Left colon (tissue), 2 donors: ENCODE results near the gene CD80. TPM values are rescaled to one million over a fixed set of nuclear protein-coding genes. Genes with fewer than 3 reads are reported as not detected.
"Not testable (repeated sequence)": the region's sequence is repeated elsewhere in the genome, so short reads cannot be mapped to it uniquely, and the experiment has no call there.

Experiments used
- ATAC-seq: fragments of 200-7000 bp; cut with Tn5 transposase; one replicate; pipeline ENCODE4 v1.9.1; 2020; ENCODE audit warnings: mild to moderate bottlenecking, moderate library complexity
- DNase-seq, 2 donors: peaks; one replicate each; pipeline ENCODE4 v3.0.0-alpha.2; 2020
- intact Hi-C, 2 donors: fragments of 100-400 bp; cut with DNase I in 1 of 2; cut with micrococcal nuclease in 1 of 2; formaldehyde crosslinking; loops; one replicate each; pipeline versions ENCODE4 v1.11.2 to v1.14.0; 2022; cut with DNase I, micrococcal nuclease
- long read RNA-seq: library from polyadenylated mRNA; unstranded; transcript quantifications from one replicate; pipeline ENCODE4 v2.0.0, GENCODE V29; 2021
- total RNA-seq, 2 donors: library from RNA; stranded (reverse); fragmentation: NEBNext Ultra II Directional; extraction: Animal tissue kit (Norgen Biotek cat#: 25700); gene quantifications; one replicate each; pipeline ENCODE4 v1.2.1, GENCODE V29; 2021
- donor health status: DM: no; HTN: no; CAD: no.
- donor health status: DM: yes; HTN: yes; CAD: no.

The CD80 gene
- total RNA-seq: under 1 TPM; 0.40 to 0.98 TPM
- long read RNA-seq: 0 reads

GRCh38 chr3:119559441-119559963 is at the start of gene CD80:
TSS of gene CD80 (minus strand) at chr3:119559614. CDS start at chr3:119557728, 1,886 bp downstream.
- peak; percentile 88 for ATAC-seq
- intact Hi-C loops: no loop called here
- DNase-seq: peak; percentile 56 to 79

DNA sequence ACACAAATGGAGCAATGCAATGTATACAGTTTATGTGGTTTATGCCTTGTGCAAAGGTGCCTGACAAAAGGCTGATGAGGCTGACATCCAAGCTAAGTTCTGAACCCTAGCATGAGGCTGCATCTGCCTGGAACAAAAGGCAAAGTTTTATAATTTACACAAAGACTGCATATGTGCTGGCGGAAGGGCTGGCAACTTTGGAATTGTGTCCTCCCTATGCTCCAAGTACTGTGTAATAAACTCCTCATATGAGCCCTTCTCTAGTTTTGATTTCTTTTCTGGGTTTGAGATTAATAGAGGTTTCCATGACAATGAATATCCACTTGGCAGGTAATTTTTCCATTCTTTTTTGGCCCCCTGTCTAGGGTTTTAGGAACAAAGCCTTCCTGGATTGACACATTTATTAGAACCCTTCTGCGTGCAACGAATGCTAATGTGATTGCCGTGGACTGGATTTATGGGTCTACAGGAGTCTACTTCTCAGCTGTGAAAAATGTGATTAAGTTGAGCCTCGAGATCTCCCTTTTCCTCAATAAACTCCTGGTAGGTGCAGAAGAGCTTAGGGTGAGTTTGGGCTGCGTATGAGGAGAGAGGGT is 49.1 kb upstream of the CD80 start:
- ATAC-seq (no peak), DNase-seq (no peak)
- intact Hi-C loops: no loop called here

GRCh38 chr3:119604878-119605277 is 45.5 kb upstream of the CD80 start:
- intact Hi-C loops: no loop called here
- ATAC-seq (no peak), DNase-seq (no peak)

DNA sequence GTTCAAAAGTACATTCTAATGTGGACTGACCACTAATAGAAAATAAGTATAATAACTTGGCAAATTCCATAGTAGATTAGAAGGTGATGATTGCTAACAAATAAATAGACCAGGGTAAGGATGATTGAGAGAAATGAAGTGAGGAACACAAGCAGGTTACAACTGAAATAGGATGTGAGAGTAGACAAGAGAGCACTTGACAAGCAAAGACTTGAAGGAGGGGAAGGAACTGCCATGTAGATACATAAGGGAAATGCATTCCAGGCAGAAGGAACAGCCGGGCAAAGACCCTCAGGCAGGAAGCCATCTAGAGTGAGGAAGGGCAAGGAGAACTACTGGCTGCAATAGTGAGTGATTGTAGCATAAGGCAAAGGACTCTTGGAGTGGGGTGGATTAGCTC is 43.3 kb upstream of the CD80 start:
- ATAC-seq: no peak
- intact Hi-C loops: no loop called here
- DNase-seq: no peak

DNA sequence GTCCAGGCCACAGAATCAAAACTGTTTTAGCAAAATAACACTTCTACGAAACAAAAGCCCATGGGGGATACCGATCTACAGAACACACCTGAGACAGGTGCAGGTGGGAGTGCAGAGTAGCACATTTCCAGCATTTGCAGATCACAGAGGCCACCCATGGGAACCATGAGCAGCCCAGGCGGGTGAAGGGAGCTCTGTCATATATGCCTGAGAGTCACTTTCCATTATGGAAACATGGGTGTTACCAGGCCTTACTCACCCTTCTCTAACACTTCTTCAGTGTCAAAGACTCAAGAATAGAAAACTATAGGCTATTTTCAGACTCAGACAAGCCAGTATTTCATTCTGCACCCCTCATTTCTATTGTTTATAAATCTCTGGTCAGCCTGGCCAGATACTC is 41.7 kb upstream of the CD80 start:
- intact Hi-C loops: no loop called here
- DNase-seq (no peak), ATAC-seq (no peak)

DNA sequence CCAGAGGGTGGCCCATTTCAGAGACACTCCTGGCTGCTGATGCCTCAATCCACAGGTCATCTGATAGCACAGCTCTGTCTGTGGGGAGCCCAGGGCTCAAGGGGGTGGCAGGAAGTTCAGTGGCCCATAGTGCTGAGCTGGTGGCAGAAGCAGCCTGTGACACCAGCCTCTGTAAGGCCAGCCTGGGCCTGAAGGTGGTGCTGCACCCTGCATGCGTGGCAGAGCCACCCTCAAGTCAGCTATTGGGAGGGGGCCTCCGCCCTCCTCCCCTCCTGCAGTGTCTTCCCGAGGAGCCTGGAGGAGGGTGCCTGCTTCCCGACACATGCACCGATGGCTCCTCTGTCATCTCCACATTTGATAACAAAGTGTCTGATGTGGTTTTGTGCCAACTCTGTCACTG is 41.3 kb upstream of the CD80 start:
- intact Hi-C loops: no loop called here
- no peak for ATAC-seq
- peak in 1 of 2 donors; percentile 14 for DNase-seq

DNA sequence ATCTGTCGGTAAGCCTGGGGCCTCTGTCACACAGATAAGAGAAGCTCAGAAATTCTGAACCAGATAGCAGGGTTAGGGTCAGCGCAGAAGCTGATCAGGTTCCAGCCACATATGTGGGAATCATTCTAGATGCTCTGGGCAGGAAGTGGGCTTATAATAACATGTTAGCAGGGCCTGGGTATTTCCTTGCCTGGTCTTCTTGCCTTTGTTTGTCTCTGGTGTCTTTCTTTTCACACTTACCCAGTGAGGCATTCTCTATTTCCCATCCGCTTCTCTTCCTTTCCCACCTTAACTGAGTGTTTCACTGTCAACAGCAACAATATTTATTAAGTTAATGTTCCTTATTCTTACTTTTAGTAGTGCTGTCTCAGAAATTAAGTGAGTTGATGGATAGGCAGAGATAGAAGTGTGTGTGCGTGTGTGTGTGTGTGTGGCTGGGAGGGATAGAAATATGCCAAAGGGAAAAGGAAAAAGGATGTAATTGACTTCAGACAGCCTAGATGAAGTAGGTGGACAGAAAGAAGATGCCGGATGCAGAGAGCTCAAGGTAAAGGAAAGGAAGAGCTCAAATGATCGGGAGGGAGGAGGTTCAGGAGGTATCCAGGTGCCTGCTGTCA is 40.3 kb upstream of the CD80 start:
- ATAC-seq: no peak
- intact Hi-C loops: no loop called here
- no peak for DNase-seq

- no peak for ATAC-seq
Observed at GRCh38 chr3:119598410-119599098, 39.1 kb upstream of the CD80 start.

GRCh38 chr3:119597548-119598288 is 38.3 kb upstream of the CD80 start, which contains the start of gene PLA1A:
TSS of gene PLA1A (plus strand) at chr3:119597885. CDS start at chr3:119597914, 29 bp downstream.
- intact Hi-C loops: no loop called here
- peak; percentile 74 for ATAC-seq
- no peak for DNase-seq

More at GRCh38 chr3:119598410-119599098, 39.1 kb upstream of the CD80 start:
- intact Hi-C loops: no loop called here
- DNase-seq: no peak

GRCh38 chr3:119596398-119596797 is 37.0 kb upstream of the CD80 start:
- ATAC-seq: no peak
- no peak for DNase-seq
- intact Hi-C loops: no loop called here

DNA sequence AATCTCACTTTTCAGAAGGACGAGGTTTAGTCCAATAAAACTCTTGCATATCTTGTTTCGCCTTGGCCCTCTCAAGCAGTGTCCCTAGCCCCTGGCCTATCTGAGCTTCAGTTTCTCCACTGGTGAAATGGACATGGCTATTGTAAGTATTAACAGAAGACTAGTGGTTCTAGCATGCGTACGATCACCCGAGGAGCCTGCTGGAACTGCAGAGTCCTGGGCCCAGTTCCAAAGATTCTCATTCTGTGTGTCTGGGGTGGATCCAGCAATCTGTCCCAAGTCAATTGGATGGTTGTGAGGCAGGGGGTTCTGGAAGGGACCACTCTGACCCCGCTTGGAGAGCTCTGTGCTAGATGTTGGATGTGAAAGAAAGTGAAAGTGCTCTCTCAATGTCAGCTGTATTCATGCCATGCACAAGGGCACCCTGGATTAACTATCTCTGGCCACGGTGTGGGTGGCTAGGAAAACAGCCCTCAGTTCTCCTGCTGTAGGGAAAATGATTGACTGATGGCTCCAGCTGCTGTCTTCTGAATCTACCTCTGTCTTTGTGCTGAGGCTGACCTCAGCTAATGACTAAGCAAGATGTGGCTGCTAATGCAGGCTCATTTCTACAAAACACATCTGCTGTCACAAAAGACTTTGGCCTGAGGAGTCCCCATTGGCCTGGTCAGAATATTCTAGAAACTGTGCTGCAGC is 36.4 kb upstream of the CD80 start:
- ATAC-seq (no peak), DNase-seq (no peak)
- intact Hi-C loops: no loop called here

- DNase-seq, intact Hi-C loops, ATAC-seq: not testable (repeated sequence)
Observed at GRCh38 chr3:119594929-119595328, 35.5 kb upstream of the CD80 start.

- intact Hi-C loops: no loop called here
- ATAC-seq: no peak
- no peak for DNase-seq
Observed at GRCh38 chr3:119594066-119594465, 34.7 kb upstream of the CD80 start.

GRCh38 chr3:119592861-119593260 is 33.4 kb upstream of the CD80 start:
- ATAC-seq (no peak), DNase-seq (no peak)
- intact Hi-C loops: no loop called here

- intact Hi-C loops: no loop called here
- no peak for ATAC-seq
- DNase-seq: no peak
Observed at GRCh38 chr3:119590706-119591105, 31.3 kb upstream of the CD80 start.

DNA sequence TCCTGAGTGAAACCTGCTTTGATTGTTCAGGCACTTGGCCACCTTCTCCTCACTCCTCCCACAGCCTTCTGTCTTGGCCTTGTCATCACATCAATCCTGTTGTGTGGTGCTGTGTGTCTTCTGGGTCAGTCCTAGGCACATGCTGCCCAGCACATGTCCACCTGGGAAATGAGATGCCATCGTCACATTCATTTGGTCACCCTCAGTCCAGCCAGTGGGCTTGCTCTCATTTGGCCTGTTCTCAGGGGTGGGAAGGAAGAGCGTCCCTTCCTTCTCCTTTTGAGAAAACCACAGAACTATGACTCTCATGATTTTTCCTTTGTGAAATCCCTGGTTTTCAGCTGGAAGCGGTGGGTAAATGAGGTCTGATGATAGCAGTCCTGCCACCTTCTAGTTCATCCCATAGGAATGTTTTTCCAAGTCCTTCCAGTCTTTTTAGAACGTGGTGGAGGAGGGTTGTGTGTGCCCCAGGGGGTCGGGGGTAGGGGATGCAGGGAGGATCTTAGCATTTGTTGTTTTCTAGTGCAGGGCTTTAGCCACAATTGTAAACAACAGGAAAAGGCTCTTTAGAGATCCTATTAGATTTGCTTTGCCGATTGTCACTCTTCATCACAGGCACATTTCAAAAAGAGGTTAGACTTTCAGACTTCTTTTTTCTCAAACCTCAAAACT is 29.8 kb upstream of the CD80 start:
- DNase-seq (no peak), ATAC-seq (no peak)
- intact Hi-C loops: no loop called here

- intact Hi-C loops: no loop called here
- DNase-seq (peak; percentile 58 to 73), ATAC-seq (peak; percentile 88)
Observed at GRCh38 chr3:119588112-119588511, 28.7 kb upstream of the CD80 start.

- intact Hi-C loops: no loop called here
- ATAC-seq (no peak), DNase-seq (no peak)
Observed at GRCh38 chr3:119586733-119587172, 27.3 kb upstream of the CD80 start.
